CD14-positive monocyte (primary cell): ENCODE results near the gene SHQ1. TPM values are rescaled to one million over a fixed set of nuclear protein-coding genes. Genes with fewer than 3 reads are reported as not detected.
"Not testable (repeated sequence)": the region's sequence is repeated elsewhere in the genome, so short reads cannot be mapped to it uniquely, and the experiment has no call there.

Experiments used
- DNase-seq, 3 donors: peaks; one replicate each; pipeline ENCODE4 v3.0.0-alpha.2; 2011 to 2022
- H2AFZ ChIP-seq: 2 replicates; pipeline ENCODE4 v1.6.0; 2012; ENCODE audit warnings: mild to moderate bottlenecking, low read depth, low read length, inconsistent platforms; ENCODE audit not compliant: insufficient read depth, poor library complexity, severe bottlenecking
- H3K27ac ChIP-seq, 2 donors: 1 replicate in 1 of 2; 2 replicates in 1 of 2; pipeline ENCODE4 v1.5.1; 2012 to 2013; ENCODE audit warnings: low read length in 2 of 2, control low read depth in 1 of 2, inconsistent platforms in 1 of 2, low read depth in 1 of 2, mild to moderate bottlenecking in 1 of 2
- H3K27me3 ChIP-seq, 2 donors: one replicate each; pipeline versions ENCODE4 v1.6.0 to v1.6.1; 2011 to 2013; ENCODE audit warnings: low read length in 2 of 2; ENCODE audit not compliant: control insufficient read depth in 2 of 2, insufficient read depth in 2 of 2
- H3K36me3 ChIP-seq, 2 donors: replicated peaks in 1 of 2; 1 replicate in 1 of 2; 2 replicates in 1 of 2; pipeline versions ENCODE4 v1.5.1 to v1.6.1; 2012 to 2013; ENCODE audit warnings: low read length in 2 of 2, control low read depth in 1 of 2, inconsistent platforms in 1 of 2, mild to moderate bottlenecking in 1 of 2; ENCODE audit not compliant: insufficient read depth in 2 of 2, control insufficient read depth in 1 of 2
- H3K4me1 ChIP-seq, 2 donors: 1 replicate in 1 of 2; 2 replicates in 1 of 2; pipeline versions ENCODE4 v1.5.1 to v1.6.1; 2012 to 2013; ENCODE audit warnings: low read length in 2 of 2, control low read depth in 1 of 2, inconsistent platforms in 1 of 2, mild to moderate bottlenecking in 1 of 2, moderate library complexity in 1 of 2; ENCODE audit not compliant: insufficient read depth in 2 of 2, control insufficient read depth in 1 of 2
- H3K4me2 ChIP-seq: replicated peaks from 2 replicates; pipeline ENCODE3; 2012; ENCODE audit warnings: low read length, moderate library complexity, mild to moderate bottlenecking; ENCODE audit not compliant: poor library complexity, severe bottlenecking; ENCODE audit errors: extremely low read depth
- H3K4me3 ChIP-seq, 3 experiments: fragments of 200-600 bp in 1 of 3; sonication (generic) in 1 of 3; replicated peaks in 1 of 3; 1 replicate in 2 of 3; 2 replicates in 1 of 3; pipeline ENCODE4 v1.5.1; 2011 to 2013; ENCODE audit warnings: low read length in 3 of 3, mild to moderate bottlenecking in 3 of 3, control low read depth in 2 of 3, low read depth in 2 of 3, inconsistent platforms in 1 of 3, moderate library complexity in 1 of 3
- H3K79me2 ChIP-seq: 2 replicates; pipeline ENCODE4 v1.6.0; 2012; ENCODE audit warnings: mild to moderate bottlenecking, control low read depth, inconsistent platforms, low read length, moderate library complexity; ENCODE audit not compliant: insufficient read depth
- H3K9ac ChIP-seq: 2 replicates; pipeline ENCODE4 v1.6.0; 2017; ENCODE audit warnings: low read length, mild to moderate bottlenecking; ENCODE audit not compliant: insufficient read depth, poor library complexity, severe bottlenecking
- H3K9me3 ChIP-seq, 2 donors: replicated peaks in 1 of 2; 1 replicate in 1 of 2; 2 replicates in 1 of 2; pipeline versions ENCODE4 v1.5.1 to v1.6.1; 2012 to 2013; ENCODE audit warnings: low read length in 2 of 2, control low read depth in 1 of 2; ENCODE audit not compliant: control insufficient read depth in 1 of 2, insufficient read depth in 1 of 2
- H4K20me1 ChIP-seq: 2 replicates; pipeline ENCODE4 v1.6.0; 2012; ENCODE audit warnings: mild to moderate bottlenecking, low read length, control low read depth, moderate library complexity; ENCODE audit not compliant: insufficient read depth
- H3K27ac Mint-ChIP-seq, 7 donors: one replicate each; pipeline ENCODE4 v1.8.0; 2020; ENCODE audit warnings: mild to moderate bottlenecking in 7 of 7, mixed read lengths in 7 of 7, moderate library complexity in 6 of 7, inconsistent platforms in 2 of 7
- H3K27me3 Mint-ChIP-seq, 3 donors: one replicate each; pipeline ENCODE4 v1.8.0; 2021 to 2022; ENCODE audit warnings: low read depth in 3 of 3, mild to moderate bottlenecking in 3 of 3, mixed read lengths in 3 of 3, moderate library complexity in 3 of 3, inconsistent platforms in 1 of 3
- H3K36me3 Mint-ChIP-seq, 2 donors: one replicate each; pipeline ENCODE4 v1.8.0; 2020; ENCODE audit warnings: mixed read lengths in 2 of 2, inconsistent platforms in 1 of 2, mild to moderate bottlenecking in 1 of 2
- H3K4me1 Mint-ChIP-seq: one replicate; pipeline ENCODE4 v1.8.0; 2020; ENCODE audit warnings: mild to moderate bottlenecking, mixed read lengths
- H3K4me3 Mint-ChIP-seq, 2 donors: one replicate each; pipeline ENCODE4 v1.8.0; 2020; ENCODE audit warnings: mild to moderate bottlenecking in 2 of 2, mixed read lengths in 2 of 2, moderate library complexity in 1 of 2
- H3K9me3 Mint-ChIP-seq, 7 donors: one replicate each; pipeline ENCODE4 v1.8.0; 2020 to 2022; ENCODE audit warnings: mixed read lengths in 7 of 7, mild to moderate bottlenecking in 6 of 7, moderate library complexity in 6 of 7, inconsistent platforms in 2 of 7
- WGBS: methylation state at CpG from one replicate; pipeline ENCODE4 v1.1.5; 2013; ENCODE audit warnings: missing lambda C conversion rate; ENCODE audit not compliant: insufficient coverage; 5-methylcytosine and 5-hydroxymethylcytosine counted together
- intact Hi-C, 2 donors: fragments of 100-400 bp; cut with micrococcal nuclease; formaldehyde crosslinking; loops; one replicate each; pipeline versions ENCODE4 v1.15.0 to v1.15.1; 2023
- polyA plus RNA-seq, 3 donors: library from polyadenylated mRNA; depleted of rRNA in 1 of 3; unstranded in 2 of 3; stranded (reverse) in 1 of 3; fragments of 300-500 nt in 2 of 3; fragments of >200 nt in 1 of 3; fragmentation: Illumina TruSeq in 2 of 3; gene quantifications; 1 replicate in 2 of 3; 2 replicates in 1 of 3; pipeline ENCODE4 v1.2.3, GENCODE V29; 2012 to 2021
- TF ChIP-seq, protein P1 (sequence below): fragments of 200-600 bp; IDR thresholded peaks from one replicate; pipeline ENCODE4 v1.8.0; 2022; ENCODE audit warnings: antibody characterized with exemption, mild to moderate bottlenecking

Gene SHQ1
- polyA plus RNA-seq, 3 donors: 3.5 to 31.6 (median 8.2) TPM

GRCh38 chr3:72733676-72734075, 114.6 kb downstream of the SHQ1 start:
- peaks cover 13 to 15% (median 14%) of the 10 kb centered on the region in 3 donors for H3K27me3 Mint-ChIP-seq
- H3K4me1 ChIP-seq: peaks cover 4 to 7% of the 10 kb centered on the region in 2 donors
- intact Hi-C loops: no loop called here
- H4K20me1 ChIP-seq: no peaks in the 10 kb centered on the region
- peaks cover 9% of the 10 kb centered on the region for H3K4me1 Mint-ChIP-seq
- H3K9me3 Mint-ChIP-seq: peaks cover 10 to 37% (median 30%) of the 10 kb centered on the region in 7 donors
- no peak overlapping the region for H3K9ac ChIP-seq
- H2AFZ ChIP-seq: no peak overlapping the region
- no peaks in the 10 kb centered on the region for H3K36me3 ChIP-seq
- no peak for DNase-seq
- no peak overlapping the region for H3K4me3 Mint-ChIP-seq
- no peak overlapping the region for H3K4me3 ChIP-seq
- no peak overlapping the region for H3K4me2 ChIP-seq
- no peak overlapping the region for H3K27ac Mint-ChIP-seq
- TF ChIP-seq, protein P1, sequence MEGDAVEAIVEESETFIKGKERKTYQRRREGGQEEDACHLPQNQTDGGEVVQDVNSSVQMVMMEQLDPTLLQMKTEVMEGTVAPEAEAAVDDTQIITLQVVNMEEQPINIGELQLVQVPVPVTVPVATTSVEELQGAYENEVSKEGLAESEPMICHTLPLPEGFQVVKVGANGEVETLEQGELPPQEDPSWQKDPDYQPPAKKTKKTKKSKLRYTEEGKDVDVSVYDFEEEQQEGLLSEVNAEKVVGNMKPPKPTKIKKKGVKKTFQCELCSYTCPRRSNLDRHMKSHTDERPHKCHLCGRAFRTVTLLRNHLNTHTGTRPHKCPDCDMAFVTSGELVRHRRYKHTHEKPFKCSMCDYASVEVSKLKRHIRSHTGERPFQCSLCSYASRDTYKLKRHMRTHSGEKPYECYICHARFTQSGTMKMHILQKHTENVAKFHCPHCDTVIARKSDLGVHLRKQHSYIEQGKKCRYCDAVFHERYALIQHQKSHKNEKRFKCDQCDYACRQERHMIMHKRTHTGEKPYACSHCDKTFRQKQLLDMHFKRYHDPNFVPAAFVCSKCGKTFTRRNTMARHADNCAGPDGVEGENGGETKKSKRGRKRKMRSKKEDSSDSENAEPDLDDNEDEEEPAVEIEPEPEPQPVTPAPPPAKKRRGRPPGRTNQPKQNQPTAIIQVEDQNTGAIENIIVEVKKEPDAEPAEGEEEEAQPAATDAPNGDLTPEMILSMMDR: no peak
- no peak overlapping the region for H3K27ac ChIP-seq
- no peaks in the 10 kb centered on the region for H3K79me2 ChIP-seq
- H3K36me3 Mint-ChIP-seq: peaks cover 3 to 4% of the 10 kb centered on the region in 2 donors
- no CpG with 5 or more reads among the region's 3 CpGs for WGBS
- H3K27me3 ChIP-seq: peaks cover 10 to 13% of the 10 kb centered on the region in 2 donors
- peaks cover 18 to 32% of the 10 kb centered on the region in 2 donors for H3K9me3 ChIP-seq

DNA sequence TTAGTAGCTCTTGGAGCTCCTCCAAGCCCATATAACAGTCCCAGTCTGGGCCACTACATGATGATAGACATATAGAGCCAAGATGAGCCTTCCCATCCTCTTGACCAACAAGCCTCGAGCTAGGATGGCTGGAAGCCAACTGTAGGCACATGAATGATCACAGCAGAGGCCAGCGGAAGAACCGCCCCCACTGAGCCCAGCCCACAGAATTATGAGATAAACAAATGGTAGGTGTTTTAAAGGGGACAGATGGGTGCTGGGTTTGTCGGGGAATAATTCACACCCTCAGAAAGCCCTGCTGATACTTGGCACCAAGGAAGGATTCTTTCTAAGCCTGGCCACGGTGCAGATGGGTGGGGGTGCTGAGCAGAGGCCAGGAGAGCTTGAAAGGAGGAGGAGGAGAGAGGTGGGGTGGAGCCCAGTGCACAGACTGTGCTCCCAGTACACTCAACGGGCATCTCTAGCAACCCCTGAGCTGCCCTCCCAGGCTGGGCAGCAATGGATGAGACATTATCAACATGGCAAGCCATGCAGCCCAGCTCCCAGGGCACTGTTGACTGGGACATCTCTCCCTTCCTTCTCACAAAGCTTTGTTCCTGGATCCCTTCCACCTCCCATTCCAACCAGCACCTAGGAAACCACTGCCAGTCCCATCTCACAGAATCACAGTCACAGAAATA, 115.4 kb downstream of the SHQ1 start:
- H3K27ac Mint-ChIP-seq, H3K79me2 ChIP-seq, H3K4me1 Mint-ChIP-seq, H3K4me3 ChIP-seq, H3K27ac ChIP-seq, H3K4me2 ChIP-seq, H3K4me3 Mint-ChIP-seq, intact Hi-C loops, H3K27me3 Mint-ChIP-seq, H3K36me3 ChIP-seq, H2AFZ ChIP-seq, H3K27me3 ChIP-seq, DNase-seq, H3K36me3 Mint-ChIP-seq, H3K9ac ChIP-seq, H4K20me1 ChIP-seq, H3K4me1 ChIP-seq: not testable (repeated sequence)
- H3K9me3 ChIP-seq: peaks cover 18 to 32% of the 10 kb centered on the region in 2 donors
- WGBS: 100% methylated on average over 1 of the region's 6 CpGs
- H3K9me3 Mint-ChIP-seq: peaks cover 10 to 33% (median 30%) of the 10 kb centered on the region in 7 donors
